Head of caudate nucleus (tissue), 42 donors: Measurements from ENCODE around the gene OR8B3.
"Not testable (repeated sequence)": the region's sequence is repeated elsewhere in the genome, so short reads cannot be mapped to it uniquely, and the experiment has no call there.

Source experiments
- DNase-seq, 42 donors: peaks; one replicate each; pipeline versions ENCODE4 v3.0.0 to v3.0.0-alpha.2; 2020 to 2021; ENCODE audit warnings: mixed read lengths in 7 of 42
- intact Hi-C: fragments of 100-400 bp; cut with DNase I; formaldehyde crosslinking; loops from one replicate; pipeline ENCODE4 v1.15.0; 2022

OR8B3 gene

DNA sequence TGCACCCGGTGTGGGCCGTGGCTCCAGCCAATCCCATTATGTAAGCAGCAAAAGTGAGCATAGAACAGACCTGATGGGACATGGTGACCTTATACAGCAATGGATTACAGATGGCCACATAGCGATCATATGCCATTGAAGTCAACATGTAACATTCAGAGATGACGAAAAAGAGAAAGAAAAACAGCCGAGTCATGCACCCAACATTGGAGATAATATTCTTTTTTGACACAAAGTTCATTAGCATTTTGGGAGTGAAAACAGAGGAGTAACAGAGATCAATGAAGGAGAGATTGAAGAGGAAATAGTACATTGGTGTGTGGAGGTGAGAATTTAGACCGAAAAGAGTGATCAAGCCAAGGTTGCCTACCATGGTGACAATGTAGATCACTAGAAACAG lies 16.0 kb downstream of the OR8B3 start:
- intact Hi-C loops, result not testable (repeated sequence)

GRCh38 chr11:124380585-124380984 lies 18.2 kb downstream of the OR8B3 start:
- intact Hi-C loops, result no loop called here
- no peak for DNase-seq

More for the DNA sequence above, 16.0 kb downstream of the OR8B3 start:
- DNase-seq, result not testable (repeated sequence)

GRCh38 chr11:124376280-124376679 lies 22.5 kb downstream of the OR8B3 start:
- intact Hi-C loops, result no loop called here
- no peak for DNase-seq

- intact Hi-C loops, result no loop called here
- DNase-seq, result no peak
Observed at GRCh38 chr11:124359566-124359965, 39.3 kb downstream of the OR8B3 start.

GRCh38 chr11:124346311-124346955 lies 52.4 kb downstream of the OR8B3 start:
- no peak for DNase-seq
- intact Hi-C loops, result no loop called here
